Measurements from ENCODE around the gene CTNNBIP1.

CTNNBIP1 gene

DNA sequence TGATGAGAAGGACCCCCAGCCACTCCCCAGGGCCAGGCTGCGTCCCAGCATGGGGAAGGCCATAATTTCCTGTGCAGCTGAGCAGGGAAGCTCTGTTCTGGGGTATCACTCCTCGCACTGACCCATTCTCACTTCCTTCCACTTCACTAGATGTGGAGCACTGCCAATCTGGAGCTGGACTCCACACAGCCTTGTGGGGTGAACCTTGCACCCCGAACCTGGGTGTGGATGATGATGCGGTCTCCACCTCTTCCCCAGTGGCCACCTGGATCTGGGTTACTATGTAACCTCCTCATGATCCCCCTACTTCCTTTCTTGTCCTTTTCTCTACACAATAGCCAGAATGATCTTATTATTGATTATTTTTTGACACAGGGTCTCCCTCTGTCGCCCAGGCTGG, 36.7 kb downstream of the CTNNBIP1 start:
- Histone ChIP-seq H3K4me1 (ENCODE audit: control insufficient read depth, insufficient read depth, low read length) (no peaks in the 10 kb centered on the region; the same call in 1 of the 2 replicates), H3K36me3 (ENCODE audit: control insufficient read depth in 2 of 2, insufficient read depth in 1 of 2, low read length in 2 of 2) (peaks cover 0 to 15% of the 10 kb centered on the region in 2 experiments; a peak in 1 of 3 replicates), H3K4me3 (ENCODE audit: low read depth, low read length) (no peak overlapping the region), H3K9me3 (ENCODE audit: control insufficient read depth, insufficient read depth, low read depth, low read length) (no peaks in the 10 kb centered on the region), H3K27ac (ENCODE audit: extremely low read depth, low read depth, low read length) (no peak overlapping the region)
- POLR2A ChIA-PET, result no interaction called here
- CTCF ChIA-PET, result interaction anchor here (0.5 to 4.4 kb wide), 10 partner anchors 20 to 557 kb away, joined by 3 to 24 read pairs (median 6); partner anchors contain the start of genes CENPS, LZIC and NMNAT1
- no peak for TF ChIP-seq ZNF174 (tag by site-specific recombination; IDR thresholded peaks at IDR 0.05)
- TF ChIP-seq, protein P1, sequence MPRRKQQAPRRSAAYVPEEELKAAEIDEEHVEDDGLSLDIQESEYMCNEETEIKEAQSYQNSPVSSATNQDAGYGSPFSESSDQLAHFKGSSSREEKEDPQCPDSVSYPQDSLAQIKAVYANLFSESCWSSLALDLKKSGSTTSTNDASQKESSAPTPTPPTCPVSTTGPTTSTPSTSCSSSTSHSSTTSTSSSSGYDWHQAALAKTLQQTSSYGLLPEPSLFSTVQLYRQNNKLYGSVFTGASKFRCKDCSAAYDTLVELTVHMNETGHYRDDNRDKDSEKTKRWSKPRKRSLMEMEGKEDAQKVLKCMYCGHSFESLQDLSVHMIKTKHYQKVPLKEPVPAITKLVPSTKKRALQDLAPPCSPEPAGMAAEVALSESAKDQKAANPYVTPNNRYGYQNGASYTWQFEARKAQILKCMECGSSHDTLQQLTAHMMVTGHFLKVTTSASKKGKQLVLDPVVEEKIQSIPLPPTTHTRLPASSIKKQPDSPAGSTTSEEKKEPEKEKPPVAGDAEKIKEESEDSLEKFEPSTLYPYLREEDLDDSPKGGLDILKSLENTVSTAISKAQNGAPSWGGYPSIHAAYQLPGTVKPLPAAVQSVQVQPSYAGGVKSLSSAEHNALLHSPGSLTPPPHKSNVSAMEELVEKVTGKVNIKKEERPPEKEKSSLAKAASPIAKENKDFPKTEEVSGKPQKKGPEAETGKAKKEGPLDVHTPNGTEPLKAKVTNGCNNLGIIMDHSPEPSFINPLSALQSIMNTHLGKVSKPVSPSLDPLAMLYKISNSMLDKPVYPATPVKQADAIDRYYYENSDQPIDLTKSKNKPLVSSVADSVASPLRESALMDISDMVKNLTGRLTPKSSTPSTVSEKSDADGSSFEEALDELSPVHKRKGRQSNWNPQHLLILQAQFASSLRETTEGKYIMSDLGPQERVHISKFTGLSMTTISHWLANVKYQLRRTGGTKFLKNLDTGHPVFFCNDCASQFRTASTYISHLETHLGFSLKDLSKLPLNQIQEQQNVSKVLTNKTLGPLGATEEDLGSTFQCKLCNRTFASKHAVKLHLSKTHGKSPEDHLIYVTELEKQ (tag by site-specific recombination; IDR thresholded peaks at IDR 0.05; ENCODE audit: borderline replicate concordance), result no peak

DNA sequence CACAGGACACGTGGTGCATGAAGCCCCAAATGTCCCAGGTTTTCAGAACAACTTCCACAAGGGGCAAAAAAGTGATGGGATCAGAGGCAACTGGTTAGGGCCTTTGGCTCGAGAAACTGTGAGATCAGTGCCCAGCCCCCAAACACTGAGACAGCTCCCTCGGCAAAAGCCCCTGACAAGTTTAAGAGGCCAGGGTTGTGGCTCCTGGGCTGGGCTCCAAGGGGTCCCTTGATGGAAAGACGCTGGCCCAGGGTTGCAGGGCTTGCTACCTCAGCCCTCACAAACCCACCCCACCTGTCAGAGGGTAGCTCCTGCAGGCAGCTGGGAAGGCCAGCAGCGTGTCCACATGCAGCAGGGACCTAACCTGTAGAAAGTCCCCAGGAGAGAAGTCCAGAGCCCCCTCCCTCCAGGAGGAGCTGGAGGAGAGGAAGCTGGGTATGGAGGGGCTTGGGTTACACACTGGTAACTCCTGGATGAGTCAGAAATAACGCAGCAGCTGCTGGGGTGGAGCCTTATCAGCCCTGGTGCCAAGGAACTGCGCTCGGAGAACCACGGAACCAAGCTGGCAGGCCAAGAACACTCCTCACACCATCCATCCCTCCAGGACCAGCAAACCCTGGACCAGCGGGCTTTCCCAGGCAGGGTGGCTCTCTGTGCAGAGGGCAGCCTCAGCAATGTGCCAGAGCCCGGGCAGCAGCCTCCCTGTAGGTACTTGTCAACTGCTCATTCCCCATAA, 37.5 kb downstream of the CTNNBIP1 start:
- no peak overlapping the region for H3K4me3 ChIP-seq (ENCODE audit: low read depth, low read length)
- ChIA-PET CTCF (interaction anchor here (0.5 to 4.4 kb wide), 10 partner anchors 9 to 558 kb away, joined by 3 to 24 read pairs (median 6); partner anchors contain the start of genes CENPS, LZIC and NMNAT1), POLR2A (no interaction called here)

More for the DNA sequence above, 37.5 kb downstream of the CTNNBIP1 start:
- H3K4me1 ChIP-seq (ENCODE audit: control insufficient read depth, insufficient read depth, low read length), result no peaks in the 10 kb centered on the region; the same call in 1 of the 2 replicates
- peaks cover 0 to 19% of the 10 kb centered on the region in 2 experiments; a peak in 1 of 3 replicates for H3K36me3 ChIP-seq (ENCODE audit: control insufficient read depth in 2 of 2, insufficient read depth in 1 of 2, low read length in 2 of 2)
- TF ChIP-seq ZBTB7A (tag by site-specific recombination; IDR thresholded peaks at IDR 0.05; ENCODE audit: low read depth) (no peak), BCL11B (tag by site-specific recombination; IDR thresholded peaks at IDR 0.05; ENCODE audit: low read depth) (no peak), RBAK (tag by site-specific recombination; IDR thresholded peaks at IDR 0.05) (no peak), MYNN (tag by site-specific recombination; IDR thresholded peaks at IDR 0.05; ENCODE audit: borderline replicate concordance) (no peak), ZNF404 (tag by site-specific recombination; IDR thresholded peaks at IDR 0.05) (no peak), ZNF24 (tag by site-specific recombination; IDR thresholded peaks at IDR 0.05) (no peak), OSR2 (tag by site-specific recombination; IDR thresholded peaks at IDR 0.05) (no peak), ZNF747 (tag by site-specific recombination; IDR thresholded peaks at IDR 0.05) (no peak), ZNF37A (tag by site-specific recombination; IDR thresholded peaks at IDR 0.05) (no peak), ZNF501 (tag by site-specific recombination; IDR thresholded peaks at IDR 0.05) (no peak), ZNF19 (tag by site-specific recombination; IDR thresholded peaks at IDR 0.05; ENCODE audit: low read depth) (no peak), ZNF266 (tag by site-specific recombination; IDR thresholded peaks at IDR 0.05; ENCODE audit: low read depth) (no peak), ZNF610 (tag by site-specific recombination; IDR thresholded peaks at IDR 0.05; ENCODE audit: borderline replicate concordance) (no peak), ZNF76 (tag by site-specific recombination; IDR thresholded peaks at IDR 0.05; ENCODE audit: borderline replicate concordance, low read depth) (no peak), ZNF670 (tag by site-specific recombination; IDR thresholded peaks at IDR 0.05; ENCODE audit: low read depth) (no peak), ZNF530 (tag by site-specific recombination; IDR thresholded peaks at IDR 0.05; ENCODE audit: low read depth) (no peak), ZNF561 (tag by site-specific recombination; IDR thresholded peaks at IDR 0.05; ENCODE audit: borderline replicate concordance) (no peak)
- TF ChIP-seq, protein P2, sequence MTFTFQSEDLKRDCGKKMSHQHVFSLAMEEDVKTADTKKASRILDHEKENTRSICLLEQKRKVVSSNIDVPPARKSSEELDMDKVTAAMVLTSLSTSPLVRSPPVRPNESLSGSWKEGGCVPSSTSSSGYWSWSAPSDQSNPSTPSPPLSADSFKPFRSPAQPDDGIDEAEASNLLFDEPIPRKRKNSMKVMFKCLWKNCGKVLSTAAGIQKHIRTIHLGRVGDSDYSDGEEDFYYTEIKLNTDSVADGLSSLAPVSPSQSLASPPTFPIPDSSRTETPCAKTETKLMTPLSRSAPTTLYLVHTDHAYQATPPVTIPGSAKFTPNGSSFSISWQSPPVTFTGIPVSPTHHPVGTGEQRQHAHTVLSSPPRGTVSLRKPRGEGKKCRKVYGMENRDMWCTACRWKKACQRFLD (tag by site-specific recombination; IDR thresholded peaks at IDR 0.05), result no peak
- TF ChIP-seq, protein P3, sequence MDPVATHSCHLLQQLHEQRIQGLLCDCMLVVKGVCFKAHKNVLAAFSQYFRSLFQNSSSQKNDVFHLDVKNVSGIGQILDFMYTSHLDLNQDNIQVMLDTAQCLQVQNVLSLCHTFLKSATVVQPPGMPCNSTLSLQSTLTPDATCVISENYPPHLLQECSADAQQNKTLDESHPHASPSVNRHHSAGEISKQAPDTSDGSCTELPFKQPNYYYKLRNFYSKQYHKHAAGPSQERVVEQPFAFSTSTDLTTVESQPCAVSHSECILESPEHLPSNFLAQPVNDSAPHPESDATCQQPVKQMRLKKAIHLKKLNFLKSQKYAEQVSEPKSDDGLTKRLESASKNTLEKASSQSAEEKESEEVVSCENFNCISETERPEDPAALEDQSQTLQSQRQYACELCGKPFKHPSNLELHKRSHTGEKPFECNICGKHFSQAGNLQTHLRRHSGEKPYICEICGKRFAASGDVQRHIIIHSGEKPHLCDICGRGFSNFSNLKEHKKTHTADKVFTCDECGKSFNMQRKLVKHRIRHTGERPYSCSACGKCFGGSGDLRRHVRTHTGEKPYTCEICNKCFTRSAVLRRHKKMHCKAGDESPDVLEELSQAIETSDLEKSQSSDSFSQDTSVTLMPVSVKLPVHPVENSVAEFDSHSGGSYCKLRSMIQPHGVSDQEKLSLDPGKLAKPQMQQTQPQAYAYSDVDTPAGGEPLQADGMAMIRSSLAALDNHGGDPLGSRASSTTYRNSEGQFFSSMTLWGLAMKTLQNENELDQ (tag by site-specific recombination; IDR thresholded peaks at IDR 0.05; ENCODE audit: low read depth), result no peak
- no peaks in the 10 kb centered on the region for H3K9me3 ChIP-seq (ENCODE audit: control insufficient read depth, insufficient read depth, low read depth, low read length)
- no peak overlapping the region for H3K27ac ChIP-seq (ENCODE audit: extremely low read depth, low read depth, low read length)

Data from HEK293 (cell line).